Right kidney (tissue), 1 donor: ENCODE data around the gene METTL26.
"Not testable (repeated sequence)": the region's sequence is repeated elsewhere in the genome, so short reads cannot be mapped to it uniquely, and the experiment has no call there.

Experiments
- DNase-seq: peaks from one replicate; pipeline ENCODE4 v3.0.0-alpha.2; 2016

Gene METTL26

GRCh38 chr16:598823-599739 lies 37.0 kb downstream of the METTL26 start:
- no peak for DNase-seq

- not testable (repeated sequence) for DNase-seq
Measured at GRCh38 chr16:597655-598054, 38.5 kb downstream of the METTL26 start.

GRCh38 chr16:596736-597060 lies 39.4 kb downstream of the METTL26 start:
- DNase-seq = no peak

GRCh38 chr16:595942-596735 lies 40.0 kb downstream of the METTL26 start:
- DNase-seq = no peak

- DNase-seq = no peak
Measured at GRCh38 chr16:595094-595528, 41.0 kb downstream of the METTL26 start.

GRCh38 chr16:593807-594206 lies 42.3 kb downstream of the METTL26 start:
- DNase-seq = no peak

GRCh38 chr16:593406-593805 lies 42.7 kb downstream of the METTL26 start:
- DNase-seq = no peak

GRCh38 chr16:592518-593306 lies 43.4 kb downstream of the METTL26 start:
- DNase-seq = no peak

GRCh38 chr16:591892-592517 lies 44.1 kb downstream of the METTL26 start:
- no peak for DNase-seq

- no peak for DNase-seq
Measured at GRCh38 chr16:591231-591630, 44.9 kb downstream of the METTL26 start.

GRCh38 chr16:590815-591200 lies 45.3 kb downstream of the METTL26 start:
- no peak for DNase-seq

GRCh38 chr16:590188-590814 lies 45.8 kb downstream of the METTL26 start:
- peak; percentile 80 for DNase-seq

- DNase-seq = no peak
Measured at GRCh38 chr16:589658-590187, 46.4 kb downstream of the METTL26 start, which contains the start of gene RAB40C. Gene RAB40C, plus strand, starts transcription at chr16:590066. Its CDS starts 226 bp downstream, at chr16:590292.

GRCh38 chr16:588889-589657 lies 47.0 kb downstream of the METTL26 start:
- peak; percentile 100 for DNase-seq

GRCh38 chr16:588639-588888 lies 47.5 kb downstream of the METTL26 start:
- no peak for DNase-seq

- no peak for DNase-seq
Measured at GRCh38 chr16:586645-587590, 49.2 kb downstream of the METTL26 start.

GRCh38 chr16:586047-586644 lies 50.0 kb downstream of the METTL26 start:
- DNase-seq = no peak

GRCh38 chr16:585351-585750 lies 50.8 kb downstream of the METTL26 start:
- no peak for DNase-seq
